ENCODE data around the gene OVAAL.

OVAAL gene

DNA sequence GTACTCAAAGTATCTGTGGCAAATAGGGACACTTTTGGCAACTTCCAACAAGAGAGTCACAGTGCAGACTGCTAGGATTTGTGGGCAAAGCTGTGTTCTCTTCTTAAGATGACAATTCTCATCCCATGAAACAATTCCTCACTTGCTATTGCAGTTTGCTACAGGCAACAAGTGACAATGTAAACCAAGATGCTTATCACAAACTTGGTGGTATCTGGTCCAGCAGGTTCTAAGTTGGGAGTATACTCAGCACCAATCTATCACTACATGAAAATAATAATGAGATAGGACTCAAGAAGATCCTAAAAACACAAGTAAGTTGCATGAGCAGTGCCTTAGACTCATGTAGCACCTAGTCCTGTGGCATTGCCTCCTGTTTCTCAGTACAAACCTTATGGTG, 3.4 kb upstream of the OVAAL start:
- H3K4me3 Mint-ChIP-seq = no peak overlapping the region
- no peaks in the 10 kb centered on the region for H3K36me3 Mint-ChIP-seq
- H3K27ac Mint-ChIP-seq = no peak overlapping the region
- no peaks in the 10 kb centered on the region for H3K9me3 Mint-ChIP-seq
- H3K27me3 Mint-ChIP-seq = peaks cover 15% of the 10 kb centered on the region
- ATAC-seq = no peak
- H3K4me1 Mint-ChIP-seq = no peaks in the 10 kb centered on the region

DNA sequence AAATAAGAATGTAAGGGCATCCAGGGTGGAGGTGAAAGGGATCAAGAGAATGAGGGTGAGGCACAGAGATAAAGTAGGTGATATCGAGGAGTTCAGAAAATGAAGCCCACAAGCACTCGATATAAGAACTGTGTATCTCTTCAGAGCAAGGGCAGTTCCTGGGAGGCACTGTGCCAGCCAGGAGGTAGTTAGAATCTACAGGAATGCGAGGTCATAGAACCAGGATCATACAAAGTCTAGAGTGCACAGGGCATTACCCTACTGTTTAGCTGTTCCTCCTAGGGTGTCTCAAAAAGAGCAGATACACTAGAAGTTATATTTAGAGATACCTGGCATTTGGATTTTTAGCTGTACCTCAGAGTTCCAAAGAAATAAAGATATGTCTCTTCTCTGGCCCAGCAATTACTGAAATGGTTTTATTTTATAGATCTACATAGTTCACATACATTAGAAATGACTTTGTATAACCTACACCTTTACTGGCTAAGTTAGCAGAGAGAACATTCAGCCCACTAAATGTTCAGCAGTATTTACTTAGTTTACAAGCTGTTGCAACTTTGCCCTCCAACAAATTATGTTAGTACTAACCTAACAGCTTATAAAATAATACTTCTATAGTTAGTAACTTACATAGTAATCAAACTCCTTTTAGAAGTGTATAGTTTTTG, 1.6 kb downstream of the OVAAL start:
- no peaks in the 10 kb centered on the region for H3K4me1 Mint-ChIP-seq
- H3K27ac Mint-ChIP-seq = no peak overlapping the region
- no peak overlapping the region for H3K4me3 Mint-ChIP-seq
- H3K27me3 Mint-ChIP-seq = peaks cover 44% of the 10 kb centered on the region
- H3K36me3 Mint-ChIP-seq = no peaks in the 10 kb centered on the region
- ATAC-seq = no peak
- H3K9me3 Mint-ChIP-seq = no peaks in the 10 kb centered on the region

DNA sequence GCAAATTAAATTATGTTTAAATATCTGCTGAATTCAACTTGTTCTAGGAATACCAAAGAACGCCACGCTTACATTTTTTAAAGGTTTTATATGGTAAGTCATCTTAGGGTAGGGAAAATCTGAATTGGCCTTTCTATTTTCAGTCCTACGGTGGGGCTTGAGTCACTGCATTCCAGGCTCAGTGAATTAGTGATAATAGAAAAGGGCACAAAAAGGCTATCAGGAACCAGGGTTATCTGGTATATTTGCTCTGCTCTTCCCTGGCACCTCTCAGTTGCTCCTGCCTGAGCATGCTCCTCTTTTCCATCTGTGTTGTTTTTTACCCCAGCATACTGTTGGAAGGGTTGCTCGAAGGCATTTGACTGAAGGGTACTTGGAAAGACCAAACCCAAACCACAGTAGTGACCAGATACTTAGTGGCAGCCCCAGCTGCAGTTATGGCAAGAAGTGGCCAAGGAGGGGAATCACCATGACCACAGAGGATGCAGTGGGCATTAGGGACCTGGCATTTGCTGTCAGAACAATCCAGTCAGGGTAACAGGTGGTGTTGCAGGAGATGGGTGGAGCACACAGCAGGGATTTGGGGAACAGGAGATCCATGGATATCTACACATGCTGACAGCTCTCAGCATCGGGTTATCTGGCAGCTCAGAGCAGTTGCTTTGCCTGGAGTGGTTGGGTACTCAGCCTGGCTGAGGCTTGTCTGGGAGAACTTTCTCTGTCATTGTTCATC, 2.3 kb downstream of the OVAAL start:
- Mint-ChIP-seq H3K27ac (no peak overlapping the region), H3K36me3 (no peaks in the 10 kb centered on the region), H3K27me3 (peaks cover 46% of the 10 kb centered on the region), H3K4me1 (no peaks in the 10 kb centered on the region), H3K9me3 (no peaks in the 10 kb centered on the region), H3K4me3 (no peak overlapping the region)
- no peak for ATAC-seq

DNA sequence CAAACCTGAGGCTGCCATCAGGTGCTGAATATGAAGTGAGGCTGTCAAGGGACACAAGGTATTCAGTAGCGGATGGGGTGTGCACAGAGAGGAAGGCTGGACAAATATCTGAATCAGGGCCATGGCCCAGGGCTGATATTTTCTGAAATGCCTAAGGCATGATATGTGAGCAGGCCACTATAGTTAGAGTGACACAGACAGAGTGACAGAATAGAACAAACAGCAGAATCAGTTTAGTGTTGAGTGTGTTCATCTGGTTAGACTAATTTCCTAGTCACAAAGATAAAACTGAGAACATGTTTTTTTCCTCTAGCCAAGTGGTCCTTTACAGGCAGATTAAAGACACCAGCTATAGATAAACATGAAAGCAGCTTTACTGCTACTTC, 3.9 kb downstream of the OVAAL start:
- Mint-ChIP-seq H3K36me3 (no peaks in the 10 kb centered on the region), H3K4me3 (no peak overlapping the region), H3K27ac (no peak overlapping the region), H3K4me1 (no peaks in the 10 kb centered on the region), H3K27me3 (peaks cover 43% of the 10 kb centered on the region), H3K9me3 (no peaks in the 10 kb centered on the region)
- ATAC-seq = no peak

DNA sequence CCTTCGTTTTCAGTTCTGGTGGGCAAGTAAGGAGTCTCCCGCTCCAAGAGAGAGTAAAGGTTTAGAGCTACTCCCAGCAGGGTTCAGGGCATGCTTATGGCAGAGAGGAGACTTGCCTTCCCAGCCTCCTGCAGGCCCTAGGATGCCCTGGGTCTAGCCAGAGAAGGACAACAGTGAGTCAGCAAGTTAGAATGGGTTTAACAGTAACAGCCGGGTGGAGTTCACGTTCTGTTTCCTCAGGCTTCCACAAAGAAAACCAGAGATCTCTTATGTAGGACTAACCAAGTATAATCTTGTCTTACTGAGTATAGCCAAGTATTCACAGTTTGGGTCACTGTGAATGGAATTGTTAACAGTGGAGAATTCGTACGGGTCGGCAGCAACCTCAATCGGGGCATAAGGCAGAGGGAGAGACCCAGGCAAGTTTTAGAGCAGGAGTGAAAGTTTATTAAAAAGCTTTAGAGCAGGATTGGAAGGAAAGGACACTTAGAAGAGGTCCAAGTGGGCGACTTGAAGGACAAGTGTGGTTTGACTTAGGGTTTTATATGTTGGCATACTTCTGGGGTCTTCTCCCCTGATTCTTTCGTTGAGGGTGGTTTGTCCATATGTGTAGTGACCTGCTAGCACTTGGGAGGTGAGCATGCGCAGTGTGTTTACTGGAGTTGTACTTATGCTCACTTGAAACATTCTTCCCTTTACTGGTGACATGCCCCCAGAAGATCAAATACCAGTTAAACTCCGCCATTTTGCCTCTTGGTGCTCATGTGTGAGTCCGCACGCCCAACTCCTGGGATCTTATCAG, 4.5 kb downstream of the OVAAL start:
- no peaks in the 10 kb centered on the region for H3K36me3 Mint-ChIP-seq
- no peak overlapping the region for H3K4me3 Mint-ChIP-seq
- H3K27ac Mint-ChIP-seq = no peak overlapping the region
- H3K4me1 Mint-ChIP-seq = no peaks in the 10 kb centered on the region
- H3K27me3 Mint-ChIP-seq = peaks cover 49% of the 10 kb centered on the region
- H3K9me3 Mint-ChIP-seq = no peaks in the 10 kb centered on the region
- no peak for ATAC-seq

DNA sequence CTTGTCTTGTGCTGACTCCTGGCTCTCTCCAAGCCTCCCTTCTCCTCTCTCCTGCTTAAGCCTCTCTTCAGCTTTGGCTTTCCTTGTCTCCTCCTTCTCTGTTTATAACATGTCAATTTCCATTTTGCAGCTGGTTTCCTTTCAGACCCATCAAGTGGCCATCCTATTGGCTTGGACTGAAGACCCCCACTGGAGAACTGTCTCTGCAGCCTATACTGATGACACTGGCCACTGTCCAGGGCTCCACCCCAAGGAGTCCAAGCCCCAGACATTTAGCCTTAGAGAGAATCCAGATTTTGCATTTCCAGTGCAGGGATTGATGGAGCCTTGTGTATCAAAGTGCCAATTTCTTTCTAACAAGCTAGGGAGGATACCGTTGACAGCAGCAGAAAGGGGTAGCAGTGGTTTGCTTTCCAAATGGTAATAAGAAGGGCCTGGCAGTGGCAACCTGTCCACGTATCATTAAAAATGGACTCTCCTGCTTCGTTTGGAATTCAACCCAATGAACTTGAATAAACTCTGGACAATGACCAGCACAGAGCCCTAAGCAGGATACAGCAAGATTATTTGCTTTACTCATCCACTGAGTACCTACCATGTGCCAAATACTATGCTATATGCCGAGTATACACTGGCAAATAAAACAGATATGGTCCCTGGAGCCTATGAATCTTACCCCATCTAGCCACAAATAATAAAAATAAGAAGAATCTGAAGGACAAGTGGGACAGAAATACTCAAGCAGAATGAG, 6.5 kb downstream of the OVAAL start:
- H3K27ac Mint-ChIP-seq = no peak overlapping the region
- H3K4me3 Mint-ChIP-seq = no peak overlapping the region
- H3K9me3 Mint-ChIP-seq = no peaks in the 10 kb centered on the region
- ATAC-seq = no peak
- H3K4me1 Mint-ChIP-seq = no peaks in the 10 kb centered on the region
- H3K36me3 Mint-ChIP-seq = no peaks in the 10 kb centered on the region
- H3K27me3 Mint-ChIP-seq = peaks cover 58% of the 10 kb centered on the region

DNA sequence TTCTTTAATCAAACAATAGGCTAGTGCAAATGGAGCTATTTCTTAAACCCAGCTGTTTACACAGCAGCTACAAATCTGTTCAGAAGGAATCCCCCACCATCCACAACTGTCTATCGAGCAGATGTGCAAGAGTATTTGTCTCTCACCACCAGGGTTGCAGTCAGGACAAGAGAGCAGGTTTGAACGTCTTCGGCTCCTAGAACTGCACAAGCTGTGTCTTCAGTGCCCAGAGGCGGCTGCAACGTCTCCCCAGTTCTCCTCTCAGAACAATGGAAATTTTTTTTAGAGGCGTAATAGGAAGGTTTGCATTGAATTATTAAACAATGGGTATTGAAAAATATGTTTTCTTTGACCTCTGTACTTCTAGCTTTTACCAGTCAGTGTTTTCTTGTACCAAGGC, 7.3 kb downstream of the OVAAL start:
- H3K27ac Mint-ChIP-seq = no peak overlapping the region
- ATAC-seq = no peak
- peaks cover 60% of the 10 kb centered on the region for H3K27me3 Mint-ChIP-seq
- no peaks in the 10 kb centered on the region for H3K4me1 Mint-ChIP-seq
- no peak overlapping the region for H3K4me3 Mint-ChIP-seq
- no peaks in the 10 kb centered on the region for H3K9me3 Mint-ChIP-seq
- no peaks in the 10 kb centered on the region for H3K36me3 Mint-ChIP-seq

DNA sequence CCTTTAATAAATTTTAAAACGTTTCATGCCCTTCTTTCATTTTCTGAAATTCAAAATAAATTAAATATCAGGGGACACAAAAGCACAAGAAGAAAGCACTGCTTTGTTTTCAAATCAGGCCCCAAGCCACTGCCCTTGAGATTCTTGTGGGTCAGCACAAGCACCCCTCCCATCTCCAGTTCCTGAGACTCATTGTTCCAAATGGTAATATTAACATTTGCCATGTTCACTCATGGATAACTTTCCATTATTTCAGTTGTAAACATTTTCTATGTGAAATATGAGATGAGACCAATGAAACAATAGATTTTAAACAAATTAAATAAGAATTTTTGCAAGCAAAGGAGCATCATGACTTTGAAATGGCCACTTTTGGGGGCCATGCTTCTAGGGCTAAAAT, 7.7 kb downstream of the OVAAL start:
- H3K4me3 Mint-ChIP-seq = no peak overlapping the region
- ATAC-seq = no peak
- H3K36me3 Mint-ChIP-seq = no peaks in the 10 kb centered on the region
- H3K9me3 Mint-ChIP-seq = no peaks in the 10 kb centered on the region
- peaks cover 55% of the 10 kb centered on the region for H3K27me3 Mint-ChIP-seq
- H3K27ac Mint-ChIP-seq = no peak overlapping the region
- no peaks in the 10 kb centered on the region for H3K4me1 Mint-ChIP-seq

DNA sequence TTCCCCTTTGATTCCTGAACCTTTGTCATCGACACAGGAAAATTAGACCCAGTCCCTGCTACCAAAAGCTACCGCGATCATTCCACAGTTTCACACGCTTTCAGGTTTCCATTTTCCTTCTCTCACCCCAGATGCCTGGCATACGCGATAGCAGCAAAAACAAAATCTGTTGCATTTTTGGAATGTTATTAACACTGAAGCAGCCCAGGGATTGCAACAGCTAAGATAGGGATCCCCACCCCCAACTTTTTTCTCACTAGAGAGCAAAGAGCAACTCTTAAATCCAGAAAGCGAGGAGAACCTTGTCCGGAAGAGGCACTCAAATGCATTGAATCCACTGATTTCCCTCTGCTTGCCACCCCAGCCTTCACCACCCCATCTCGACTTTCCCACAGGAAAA, 8.9 kb downstream of the OVAAL start:
- Mint-ChIP-seq H3K4me3 (no peak overlapping the region), H3K36me3 (no peaks in the 10 kb centered on the region), H3K9me3 (no peaks in the 10 kb centered on the region), H3K4me1 (peaks cover 6% of the 10 kb centered on the region), H3K27me3 (peaks cover 59% of the 10 kb centered on the region), H3K27ac (no peak overlapping the region)
- no peak for ATAC-seq

DNA sequence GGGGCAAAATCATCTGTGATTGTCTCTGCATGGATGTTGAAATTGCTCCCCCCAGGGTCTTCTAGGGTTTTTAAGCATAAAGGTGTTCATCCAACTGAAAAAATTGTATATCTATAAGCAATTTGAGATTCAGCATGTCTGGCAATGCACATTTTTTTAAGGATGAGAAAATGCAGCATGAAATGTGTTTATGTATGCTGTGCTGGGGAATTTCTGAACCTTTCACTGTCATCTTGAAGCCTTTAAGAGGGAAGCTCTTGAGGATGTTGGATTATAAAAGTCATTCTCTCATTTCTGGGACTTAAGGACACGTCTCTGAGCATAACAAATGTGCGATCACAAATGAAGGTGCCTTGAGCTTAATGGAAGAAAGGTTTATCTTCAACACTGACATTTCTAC, 9.4 kb downstream of the OVAAL start:
- H3K4me1 Mint-ChIP-seq = peaks cover 7% of the 10 kb centered on the region
- no peak for ATAC-seq
- H3K4me3 Mint-ChIP-seq = no peak overlapping the region
- H3K27ac Mint-ChIP-seq = no peak overlapping the region
- peaks cover 60% of the 10 kb centered on the region for H3K27me3 Mint-ChIP-seq
- no peaks in the 10 kb centered on the region for H3K36me3 Mint-ChIP-seq
- H3K9me3 Mint-ChIP-seq = no peaks in the 10 kb centered on the region

DNA sequence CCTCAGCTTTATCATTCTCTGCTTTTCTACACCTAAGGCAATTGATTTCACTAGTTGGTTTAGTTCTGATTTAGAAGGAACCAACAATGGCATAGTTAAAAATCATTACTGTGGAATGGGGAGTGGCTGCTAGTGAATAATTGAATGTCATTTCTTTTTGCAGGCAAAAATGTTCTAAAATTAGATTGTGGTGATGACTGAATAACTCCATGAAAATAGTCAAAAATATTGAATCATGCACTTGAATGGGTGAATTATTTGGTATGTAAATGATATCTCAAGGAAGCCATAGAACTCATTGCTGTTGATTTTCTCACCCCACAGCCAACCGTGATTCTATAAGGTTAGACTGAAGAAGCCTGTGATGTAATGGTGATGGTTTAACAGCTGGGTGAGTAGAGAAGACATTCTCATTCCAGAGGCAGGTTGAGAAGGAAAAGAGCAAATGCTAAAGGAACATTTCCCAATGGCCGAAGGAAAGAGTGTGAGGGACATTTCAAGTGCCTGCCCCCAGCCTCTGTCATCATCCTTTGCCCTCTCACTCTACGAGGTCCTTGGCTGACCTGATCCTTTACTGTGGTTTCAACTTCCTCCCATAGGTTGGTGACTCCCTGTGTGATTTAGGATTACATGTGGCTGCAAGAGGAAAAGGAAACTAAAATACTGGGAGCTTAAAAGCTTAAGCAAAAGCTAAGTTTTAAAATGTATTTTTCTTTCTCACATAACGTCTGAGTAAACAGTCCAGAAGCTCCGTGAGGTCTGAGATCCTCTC, 12.5 kb downstream of the OVAAL start:
- Mint-ChIP-seq H3K36me3 (no peaks in the 10 kb centered on the region), H3K9me3 (no peaks in the 10 kb centered on the region), H3K4me1 (peaks cover 7% of the 10 kb centered on the region), H3K4me3 (no peak overlapping the region), H3K27ac (no peak overlapping the region), H3K27me3 (peaks cover 55% of the 10 kb centered on the region)
- no peak for ATAC-seq

DNA sequence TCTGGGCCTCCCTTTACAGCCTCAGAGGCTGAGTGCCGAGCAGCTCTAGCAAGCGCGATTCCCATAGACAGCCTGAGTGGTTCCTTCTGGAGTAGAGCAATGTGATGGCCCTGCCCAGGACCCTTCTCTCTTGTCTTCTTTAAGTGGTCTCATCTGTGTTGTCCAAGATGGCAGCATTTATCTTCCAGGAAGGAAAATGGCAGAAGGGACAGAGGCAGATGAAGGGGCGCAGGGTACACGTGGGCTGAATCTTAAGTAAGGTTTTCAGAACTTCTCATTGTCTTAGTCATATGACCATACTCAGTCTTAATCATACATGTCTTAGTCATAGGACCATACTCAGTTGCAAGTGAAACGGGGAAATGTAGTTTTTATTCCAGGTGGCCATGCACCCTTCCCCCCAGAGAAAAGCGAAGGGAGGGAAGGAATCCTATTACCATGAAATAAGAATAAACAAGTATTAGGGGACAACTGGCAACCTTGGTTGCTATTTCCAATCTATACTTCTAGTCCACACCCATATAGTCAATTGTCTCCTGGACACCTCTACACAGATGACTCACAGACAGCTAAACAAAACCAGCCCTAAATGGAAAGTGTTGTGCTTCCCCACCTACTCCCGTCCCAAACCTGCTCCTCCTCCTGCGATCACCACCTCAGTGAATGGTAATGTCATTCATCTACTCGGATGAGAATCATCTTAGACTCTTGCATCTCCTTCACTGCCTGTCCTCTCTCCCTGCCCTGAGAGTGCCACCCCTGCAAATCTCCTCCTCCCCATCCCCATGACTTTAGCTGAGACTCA, 13.3 kb downstream of the OVAAL start:
- Mint-ChIP-seq H3K27me3 (peaks cover 55% of the 10 kb centered on the region), H3K4me1 (peaks cover 7% of the 10 kb centered on the region), H3K36me3 (no peaks in the 10 kb centered on the region), H3K27ac (no peak overlapping the region), H3K9me3 (no peaks in the 10 kb centered on the region), H3K4me3 (no peak overlapping the region)
- ATAC-seq = peak; percentile 70

DNA sequence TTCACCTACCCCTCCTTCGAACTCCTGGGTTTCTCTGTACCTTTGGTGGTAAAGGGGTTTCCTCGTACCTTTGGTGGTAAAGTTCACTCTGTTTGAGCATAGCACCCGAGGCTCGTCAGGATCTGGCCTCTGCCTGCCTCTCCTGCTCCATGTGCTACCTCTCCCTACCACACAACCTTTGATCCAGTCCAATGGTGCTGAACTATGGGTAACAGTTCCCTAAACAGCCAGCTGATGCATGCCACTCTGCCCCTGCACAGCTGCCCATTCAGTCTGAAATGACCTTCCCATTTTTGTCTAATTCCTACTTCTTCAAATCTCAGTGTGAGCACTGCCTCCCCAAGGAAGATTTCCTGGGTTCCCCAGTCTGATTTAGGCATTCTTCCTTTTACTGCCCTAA, 14.0 kb downstream of the OVAAL start:
- peaks cover 50% of the 10 kb centered on the region for H3K27me3 Mint-ChIP-seq
- no peak overlapping the region for H3K27ac Mint-ChIP-seq
- H3K4me1 Mint-ChIP-seq = peaks cover 7% of the 10 kb centered on the region
- no peaks in the 10 kb centered on the region for H3K9me3 Mint-ChIP-seq
- no peak overlapping the region for H3K4me3 Mint-ChIP-seq
- ATAC-seq = no peak
- no peaks in the 10 kb centered on the region for H3K36me3 Mint-ChIP-seq
